Stomach smooth muscle (tissue), 2 donors: ENCODE results near the gene ADARB2.

Experiments
- H3K27ac ChIP-seq: one replicate; pipeline ENCODE4 v1.7.0; 2013; ENCODE audit warnings: mild to moderate bottlenecking, low read length, inconsistent platforms
- H3K27me3 ChIP-seq, 2 donors: one replicate each; pipeline ENCODE4 v1.7.0; 2013; ENCODE audit warnings: low read length in 2 of 2; ENCODE audit not compliant: insufficient read depth in 2 of 2, control insufficient read depth in 1 of 2
- H3K36me3 ChIP-seq, 2 donors: one replicate each; pipeline ENCODE4 v1.7.0; 2013; ENCODE audit warnings: low read length in 2 of 2; ENCODE audit not compliant: control insufficient read depth in 2 of 2, insufficient read depth in 2 of 2
- H3K4me1 ChIP-seq: one replicate; pipeline ENCODE4 v1.7.0; 2013; ENCODE audit warnings: low read length; ENCODE audit not compliant: control insufficient read depth, insufficient read depth
- H3K4me3 ChIP-seq, 2 donors: one replicate each; pipeline ENCODE4 v1.7.0; 2013; ENCODE audit warnings: low read length in 2 of 2
- H3K9ac ChIP-seq, 2 donors: one replicate each; pipeline ENCODE4 v1.7.0; 2013; ENCODE audit warnings: low read length in 2 of 2, mild to moderate bottlenecking in 1 of 2
- H3K9me3 ChIP-seq, 2 donors: one replicate each; pipeline ENCODE4 v1.7.0; 2013; ENCODE audit warnings: low read length in 2 of 2; ENCODE audit not compliant: control insufficient read depth in 2 of 2
- donor health status: healthy.
- donor health status: Pancreatic carcinoma.

ADARB2 gene

GRCh38 chr10:1570416-1571051 is 166.8 kb downstream of the ADARB2 start:
- Histone ChIP-seq H3K27ac (no peak overlapping the region), H3K36me3 (no peaks in the 10 kb centered on the region), H3K9ac (no peak overlapping the region), H3K27me3 (peaks cover 0 to 5% of the 10 kb centered on the region in 2 donors), H3K4me1 (no peaks in the 10 kb centered on the region), H3K4me3 (no peak overlapping the region), H3K9me3 (no peaks in the 10 kb centered on the region)

DNA sequence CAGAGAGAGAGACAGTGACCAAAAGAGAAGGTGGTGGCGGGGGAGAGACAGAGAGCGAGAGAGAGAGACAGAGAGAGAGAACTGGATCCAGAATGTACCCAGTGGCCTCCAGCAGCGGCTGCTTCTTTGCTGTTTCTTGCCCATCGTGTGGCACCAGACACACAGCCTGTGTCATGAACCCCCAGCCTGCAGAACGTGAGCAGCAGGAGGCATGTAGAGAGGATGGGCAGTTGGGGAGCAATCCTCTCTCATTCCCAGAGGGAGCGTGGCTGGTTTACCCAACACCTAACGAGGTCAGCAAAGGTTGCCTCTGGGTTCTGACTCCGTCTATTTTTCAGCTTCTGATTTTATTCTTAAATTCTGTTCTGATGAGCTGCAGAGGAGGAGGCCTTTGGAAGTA is 168.1 kb downstream of the ADARB2 start:
- Histone ChIP-seq H3K27ac (no peak overlapping the region), H3K27me3 (peaks cover 0 to 3% of the 10 kb centered on the region in 2 donors), H3K4me1 (no peaks in the 10 kb centered on the region), H3K4me3 (no peak overlapping the region), H3K9me3 (no peaks in the 10 kb centered on the region), H3K9ac (no peak overlapping the region), H3K36me3 (no peaks in the 10 kb centered on the region)

DNA sequence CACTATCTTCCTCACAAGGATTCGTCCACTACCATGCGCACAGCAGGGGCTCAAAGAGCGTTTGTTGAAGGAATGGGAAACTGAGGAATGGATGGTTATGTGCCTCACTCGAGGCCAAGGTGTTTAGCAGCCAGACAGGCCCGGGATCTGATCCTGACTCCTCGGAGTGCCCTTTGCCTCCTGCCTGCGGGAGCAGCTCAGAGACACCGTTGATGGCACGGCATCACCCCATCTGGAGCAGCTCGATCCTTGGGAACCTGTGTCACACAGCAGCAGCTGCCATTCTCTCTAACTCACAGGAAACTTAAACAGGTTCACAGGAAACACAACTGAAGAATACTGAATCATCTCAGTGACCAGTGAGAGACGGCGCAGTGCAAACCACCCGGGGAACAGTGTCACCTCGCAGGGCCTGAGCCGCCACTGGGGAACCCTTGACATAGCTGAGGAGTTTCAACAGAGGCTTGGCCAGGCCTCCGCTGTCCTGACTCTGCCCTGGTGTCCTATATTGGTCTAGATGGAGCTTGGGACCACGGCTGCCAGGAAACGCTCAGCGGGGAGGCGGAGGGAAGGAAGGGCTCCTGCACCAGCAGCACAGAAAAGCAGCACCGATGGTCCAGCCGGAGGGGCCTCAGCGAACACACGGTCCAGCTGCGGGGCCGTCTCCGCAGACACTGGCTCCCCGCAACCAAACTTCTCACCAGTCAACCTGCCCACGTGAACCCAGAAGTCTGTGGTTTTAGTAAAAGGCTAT is 169.4 kb downstream of the ADARB2 start:
- H3K27ac ChIP-seq, result no peak overlapping the region
- H3K4me3 ChIP-seq, result no peak overlapping the region
- H3K27me3 ChIP-seq, result peaks cover 3 to 6% of the 10 kb centered on the region in 2 donors
- H3K9me3 ChIP-seq, result no peaks in the 10 kb centered on the region
- no peak overlapping the region for H3K9ac ChIP-seq
- H3K36me3 ChIP-seq, result no peaks in the 10 kb centered on the region
- H3K4me1 ChIP-seq, result no peaks in the 10 kb centered on the region

DNA sequence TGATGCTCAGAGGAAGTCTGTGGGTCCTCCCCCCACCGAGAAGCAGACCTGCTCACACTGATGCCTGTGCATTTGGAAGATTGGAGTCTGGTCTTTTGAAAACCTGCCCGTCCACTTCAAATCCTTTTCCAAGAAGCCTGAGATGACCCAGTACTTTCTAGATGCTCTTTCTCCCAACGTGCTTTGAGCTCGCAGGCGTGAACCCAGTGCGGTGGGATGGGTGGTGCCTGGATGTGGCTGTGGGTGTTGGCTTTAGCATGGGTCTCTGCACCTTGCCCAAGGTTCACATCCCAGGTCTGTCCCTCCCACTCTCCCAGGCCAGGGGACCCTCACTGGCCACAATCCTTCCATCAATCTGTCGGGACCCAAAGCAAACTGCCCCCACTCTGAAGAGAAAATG is 170.2 kb downstream of the ADARB2 start:
- H3K36me3 ChIP-seq, result no peaks in the 10 kb centered on the region
- no peak overlapping the region for H3K27ac ChIP-seq
- no peaks in the 10 kb centered on the region for H3K4me1 ChIP-seq
- no peak overlapping the region for H3K9ac ChIP-seq
- peaks cover 6 to 11% of the 10 kb centered on the region in 2 donors for H3K27me3 ChIP-seq
- H3K4me3 ChIP-seq, result no peak overlapping the region
- no peaks in the 10 kb centered on the region for H3K9me3 ChIP-seq

DNA sequence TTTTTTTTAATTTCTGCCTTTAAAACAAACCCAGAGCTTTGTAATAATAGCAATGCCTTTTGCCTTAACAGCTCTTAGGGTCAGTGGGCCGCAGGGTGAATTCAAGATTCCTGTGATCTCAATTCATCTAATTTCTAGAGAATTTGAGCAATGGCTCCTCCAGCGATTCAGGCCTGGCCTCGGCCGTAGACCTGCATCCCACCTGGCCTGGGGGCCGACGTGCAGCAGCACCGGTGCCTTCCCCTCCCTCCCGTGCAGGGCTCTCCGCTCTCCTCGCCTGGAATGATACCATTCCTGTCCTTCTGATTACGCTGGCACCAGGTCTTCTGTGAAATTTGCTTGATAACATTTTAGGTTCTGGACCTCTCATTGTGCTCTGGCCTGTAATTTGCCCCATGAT is 172.5 kb downstream of the ADARB2 start:
- Histone ChIP-seq H3K9me3 (no peaks in the 10 kb centered on the region), H3K4me1 (no peaks in the 10 kb centered on the region), H3K27ac (no peak overlapping the region), H3K27me3 (peaks cover 8 to 9% of the 10 kb centered on the region in 2 donors), H3K4me3 (no peak overlapping the region), H3K36me3 (no peaks in the 10 kb centered on the region), H3K9ac (no peak overlapping the region)

DNA sequence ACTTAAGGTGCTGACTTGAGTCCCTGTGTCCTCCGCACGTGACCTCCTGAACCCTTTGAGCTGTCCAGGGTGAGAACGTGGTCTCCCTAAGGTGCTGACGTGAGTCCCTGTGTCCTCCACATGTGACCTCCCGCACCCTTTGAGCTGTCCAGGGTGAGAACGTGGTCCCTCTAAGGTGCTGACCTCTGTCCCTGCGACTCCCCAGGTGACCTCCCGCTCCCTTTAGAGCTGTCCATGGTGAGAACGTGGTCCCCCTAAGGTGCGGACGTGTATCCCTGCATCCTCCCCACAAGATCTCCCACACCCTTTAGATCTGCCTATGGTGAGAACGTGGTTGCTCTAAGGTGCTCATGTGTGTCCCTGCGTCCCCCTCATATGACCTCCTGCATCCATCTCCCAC is 174.3 kb downstream of the ADARB2 start:
- Histone ChIP-seq H3K4me1 (no peaks in the 10 kb centered on the region), H3K27me3 (peaks cover 16 to 17% of the 10 kb centered on the region in 2 donors), H3K36me3 (no peaks in the 10 kb centered on the region), H3K9me3 (no peaks in the 10 kb centered on the region), H3K9ac (no peak overlapping the region), H3K4me3 (no peak overlapping the region), H3K27ac (no peak overlapping the region)

GRCh38 chr10:1561731-1562337 is 175.5 kb downstream of the ADARB2 start:
- H3K4me1 ChIP-seq, result no peaks in the 10 kb centered on the region
- H3K27ac ChIP-seq, result no peak overlapping the region
- no peaks in the 10 kb centered on the region for H3K36me3 ChIP-seq
- H3K9me3 ChIP-seq, result no peaks in the 10 kb centered on the region
- no peak overlapping the region for H3K9ac ChIP-seq
- H3K27me3 ChIP-seq, result peaks cover 20 to 23% of the 10 kb centered on the region in 2 donors
- H3K4me3 ChIP-seq, result no peak overlapping the region

- no peak overlapping the region for H3K9ac ChIP-seq
- H3K27ac ChIP-seq, result no peak overlapping the region
- H3K9me3 ChIP-seq, result no peaks in the 10 kb centered on the region
- no peaks in the 10 kb centered on the region for H3K4me1 ChIP-seq
- H3K27me3 ChIP-seq, result peaks cover 21 to 25% of the 10 kb centered on the region in 2 donors
- no peaks in the 10 kb centered on the region for H3K36me3 ChIP-seq
- no peak overlapping the region for H3K4me3 ChIP-seq
Observed at GRCh38 chr10:1560535-1561192, 176.7 kb downstream of the ADARB2 start.

DNA sequence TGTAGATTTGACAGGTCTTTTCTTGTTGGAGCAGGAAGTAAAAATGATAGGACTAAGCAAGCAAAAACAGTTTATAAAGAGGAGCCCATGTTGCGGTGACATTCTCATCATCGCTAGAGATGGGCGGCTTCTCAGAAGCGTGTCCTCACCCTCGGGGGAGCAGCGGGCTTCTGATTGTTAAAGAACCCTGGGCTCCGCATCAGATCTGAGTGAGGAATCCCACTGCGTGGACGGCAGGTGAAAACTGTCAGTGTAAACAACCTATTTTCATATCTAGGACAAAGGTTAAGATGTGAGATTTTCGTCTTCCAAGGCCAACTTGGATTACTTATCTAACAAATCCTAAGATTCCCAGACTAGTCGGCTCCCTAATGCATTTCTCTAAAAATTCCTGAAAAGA is 177.6 kb downstream of the ADARB2 start:
- H3K27me3 ChIP-seq, result peaks cover 21 to 25% of the 10 kb centered on the region in 2 donors
- no peaks in the 10 kb centered on the region for H3K9me3 ChIP-seq
- H3K27ac ChIP-seq, result no peak overlapping the region
- no peak overlapping the region for H3K4me3 ChIP-seq
- H3K36me3 ChIP-seq, result no peaks in the 10 kb centered on the region
- H3K4me1 ChIP-seq, result no peaks in the 10 kb centered on the region
- no peak overlapping the region for H3K9ac ChIP-seq

GRCh38 chr10:1559311-1559710 is 178.0 kb downstream of the ADARB2 start:
- no peaks in the 10 kb centered on the region for H3K9me3 ChIP-seq
- H3K9ac ChIP-seq, result no peak overlapping the region
- no peak overlapping the region for H3K27ac ChIP-seq
- H3K36me3 ChIP-seq, result no peaks in the 10 kb centered on the region
- no peak overlapping the region for H3K4me3 ChIP-seq
- H3K4me1 ChIP-seq, result no peaks in the 10 kb centered on the region
- H3K27me3 ChIP-seq, result peaks cover 21 to 25% of the 10 kb centered on the region in 2 donors
